ENCODE data around the gene RAD9A.

The RAD9A gene

DNA sequence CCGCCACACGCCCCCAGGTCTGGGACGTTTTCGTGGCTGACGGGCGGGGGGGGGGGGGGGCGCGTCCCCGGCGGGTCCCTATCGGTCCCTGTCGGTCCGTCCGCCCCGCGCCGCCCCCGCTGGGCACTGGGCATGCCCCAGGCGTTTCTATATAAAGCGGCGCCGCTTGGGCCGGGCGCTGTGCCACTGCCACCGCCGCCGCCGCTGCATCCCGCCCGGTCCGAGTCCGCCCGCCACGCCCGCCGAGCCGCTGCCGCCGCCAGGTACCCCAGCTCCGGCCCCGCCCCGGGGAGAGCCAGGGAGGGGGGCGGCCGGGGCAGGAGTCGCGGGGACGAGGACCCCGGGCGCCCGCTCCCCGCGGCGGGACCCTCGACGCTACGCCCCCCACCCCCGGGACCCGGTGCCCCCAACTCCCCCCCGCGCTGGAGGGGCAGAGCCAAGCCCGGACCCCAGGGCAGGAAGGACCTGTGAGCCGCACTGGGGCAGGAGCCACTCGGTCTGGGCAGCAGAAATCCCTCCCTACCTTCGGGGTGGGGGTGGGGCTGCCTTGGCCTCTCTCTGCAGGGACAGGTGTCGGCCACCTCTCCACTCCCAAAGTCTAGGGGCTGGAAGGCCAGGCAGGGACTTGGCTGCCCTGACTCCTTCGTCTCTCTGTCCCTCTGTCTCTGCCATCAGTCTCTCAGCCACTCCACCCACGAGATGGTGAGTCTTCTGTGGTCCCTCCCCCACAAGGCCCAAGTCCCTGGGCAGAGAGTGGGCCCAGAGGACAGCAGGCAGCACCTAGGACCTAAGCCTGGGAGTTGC lies 23.9 kb downstream of the RAD9A start, which contains the start of gene CARNS1:
TSS of gene CARNS1 (plus strand) at position 178 of the 804 bp plus-strand sequence. CDS start at position 700, 522 bp downstream.
- H3K4me3 ChIP-seq (ENCODE audit: low read length): peak within 1 kb of the TSS; percentile 37
- DNase-seq (ENCODE audit: low read depth): no peak
- TF ChIP-seq, protein P1, sequence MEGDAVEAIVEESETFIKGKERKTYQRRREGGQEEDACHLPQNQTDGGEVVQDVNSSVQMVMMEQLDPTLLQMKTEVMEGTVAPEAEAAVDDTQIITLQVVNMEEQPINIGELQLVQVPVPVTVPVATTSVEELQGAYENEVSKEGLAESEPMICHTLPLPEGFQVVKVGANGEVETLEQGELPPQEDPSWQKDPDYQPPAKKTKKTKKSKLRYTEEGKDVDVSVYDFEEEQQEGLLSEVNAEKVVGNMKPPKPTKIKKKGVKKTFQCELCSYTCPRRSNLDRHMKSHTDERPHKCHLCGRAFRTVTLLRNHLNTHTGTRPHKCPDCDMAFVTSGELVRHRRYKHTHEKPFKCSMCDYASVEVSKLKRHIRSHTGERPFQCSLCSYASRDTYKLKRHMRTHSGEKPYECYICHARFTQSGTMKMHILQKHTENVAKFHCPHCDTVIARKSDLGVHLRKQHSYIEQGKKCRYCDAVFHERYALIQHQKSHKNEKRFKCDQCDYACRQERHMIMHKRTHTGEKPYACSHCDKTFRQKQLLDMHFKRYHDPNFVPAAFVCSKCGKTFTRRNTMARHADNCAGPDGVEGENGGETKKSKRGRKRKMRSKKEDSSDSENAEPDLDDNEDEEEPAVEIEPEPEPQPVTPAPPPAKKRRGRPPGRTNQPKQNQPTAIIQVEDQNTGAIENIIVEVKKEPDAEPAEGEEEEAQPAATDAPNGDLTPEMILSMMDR (conservative IDR thresholded peaks at IDR 0.05; ENCODE audit: low read length): no peak

DNA sequence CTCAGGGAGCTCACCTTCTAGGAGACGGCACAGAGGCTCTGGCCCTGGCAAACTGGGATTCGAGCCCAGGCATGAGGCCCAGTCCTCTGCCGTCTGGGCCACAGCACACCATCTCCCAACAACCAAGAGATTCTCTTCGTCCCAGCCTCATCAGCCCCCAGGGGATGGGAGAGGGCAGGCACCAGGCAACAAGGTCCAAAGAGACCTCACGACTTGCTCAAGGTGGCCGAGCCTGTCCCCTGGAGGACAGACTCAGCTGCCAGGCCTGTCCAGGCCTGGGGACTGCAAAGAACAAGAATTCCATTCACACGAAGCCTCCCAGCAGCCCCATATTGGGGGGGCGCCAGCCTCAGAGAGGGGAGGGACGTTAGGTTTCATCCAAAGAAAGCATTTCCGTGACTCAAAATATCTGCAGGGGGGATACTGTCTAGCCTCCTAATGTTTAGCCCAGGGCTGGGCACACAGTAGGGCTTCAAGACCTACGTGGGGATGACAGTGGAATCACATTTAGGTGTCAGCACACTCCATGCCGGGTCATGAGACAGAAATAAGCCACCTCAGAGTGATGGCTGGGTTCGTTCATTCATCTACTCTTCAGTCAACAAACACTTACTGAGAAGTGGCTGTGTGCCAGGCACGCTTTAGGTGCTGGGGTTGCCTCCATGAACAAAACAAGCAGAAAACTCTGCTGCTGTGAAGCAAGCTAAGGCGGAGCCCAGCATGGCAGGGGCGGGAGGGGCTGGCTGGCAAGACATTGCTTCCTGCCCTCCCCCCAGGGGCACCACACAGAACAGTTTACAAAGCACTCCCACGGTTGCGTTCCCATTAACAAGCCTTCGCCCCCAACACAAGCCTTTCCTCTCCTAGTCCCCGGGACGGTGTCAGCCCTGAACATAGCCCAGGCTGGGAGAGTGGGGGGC lies 24.9 kb downstream of the RAD9A start:
- TF ChIP-seq, protein P1 (conservative IDR thresholded peaks at IDR 0.05; ENCODE audit: low read length): no peak
- no peak overlapping the region for H3K4me3 ChIP-seq (ENCODE audit: low read length)
- DNase-seq (ENCODE audit: low read depth): no peak

DNA sequence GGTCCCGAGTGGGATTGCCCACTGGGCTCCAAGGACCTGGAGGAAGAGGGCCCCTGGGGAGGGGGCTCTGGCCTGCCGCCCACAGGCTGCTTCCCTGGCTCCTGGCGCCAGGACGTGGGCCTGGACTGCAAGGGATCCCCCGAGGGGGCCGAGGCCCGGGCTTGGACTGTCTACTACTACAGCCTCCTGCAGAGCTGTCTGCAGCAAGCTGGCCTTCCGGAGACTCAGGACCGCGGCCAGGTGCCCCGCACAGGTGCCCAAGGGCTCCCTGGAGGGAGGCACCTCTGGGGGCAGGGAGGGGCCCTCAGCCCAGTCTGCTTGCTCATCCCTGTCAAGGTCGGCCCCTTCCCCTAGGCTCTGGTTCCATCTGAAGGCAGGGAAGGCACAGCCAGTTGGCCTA lies 25.6 kb downstream of the RAD9A start:
- DNase-seq (ENCODE audit: low read depth): no peak
- TF ChIP-seq, protein P1 (conservative IDR thresholded peaks at IDR 0.05; ENCODE audit: low read length): no peak
- no peak overlapping the region for H3K4me3 ChIP-seq (ENCODE audit: low read length)

DNA sequence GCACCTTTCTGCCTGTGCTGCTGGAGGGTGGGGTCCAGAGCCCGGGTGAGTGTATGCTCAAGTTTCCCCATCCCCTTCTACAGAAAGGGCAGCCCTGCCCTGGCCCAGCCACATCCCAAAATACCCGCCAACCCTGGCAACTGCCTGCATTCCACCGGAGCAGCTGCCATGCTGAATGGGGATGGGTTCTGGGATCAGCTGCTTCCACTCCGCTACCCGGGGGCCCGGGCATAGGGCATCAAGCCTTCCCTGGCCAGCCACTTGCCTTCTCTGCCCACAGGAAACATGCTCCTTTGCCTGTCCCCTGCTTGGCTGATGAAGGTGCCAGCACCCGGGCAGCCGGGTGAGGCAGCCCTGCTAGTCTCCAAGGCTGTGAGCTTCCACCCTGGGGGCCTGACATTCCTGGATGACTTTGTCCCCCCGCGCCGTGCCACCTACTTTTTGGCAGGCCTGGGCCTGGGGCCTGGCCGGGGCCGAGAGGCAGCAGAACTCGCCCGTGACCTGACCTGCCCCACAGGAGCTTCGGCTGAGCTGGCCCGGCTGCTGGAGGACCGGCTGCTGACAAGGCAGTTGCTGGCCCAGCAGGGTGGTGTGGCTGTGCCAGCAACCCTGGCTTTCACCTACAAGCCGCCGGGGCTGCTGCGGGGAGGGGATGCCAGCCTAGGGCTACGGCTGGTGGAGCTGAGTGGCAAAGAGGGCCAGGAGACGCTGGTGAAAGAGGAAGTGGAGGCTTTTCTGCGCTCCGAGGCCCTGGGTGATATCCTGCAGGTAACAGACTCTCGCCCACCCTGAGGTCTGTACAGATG lies 26.9 kb downstream of the RAD9A start:
- no peak for DNase-seq (ENCODE audit: low read depth)
- TF ChIP-seq, protein P1 (conservative IDR thresholded peaks at IDR 0.05; ENCODE audit: low read length): no peak
- no peak overlapping the region for H3K4me3 ChIP-seq (ENCODE audit: low read length)

DNA sequence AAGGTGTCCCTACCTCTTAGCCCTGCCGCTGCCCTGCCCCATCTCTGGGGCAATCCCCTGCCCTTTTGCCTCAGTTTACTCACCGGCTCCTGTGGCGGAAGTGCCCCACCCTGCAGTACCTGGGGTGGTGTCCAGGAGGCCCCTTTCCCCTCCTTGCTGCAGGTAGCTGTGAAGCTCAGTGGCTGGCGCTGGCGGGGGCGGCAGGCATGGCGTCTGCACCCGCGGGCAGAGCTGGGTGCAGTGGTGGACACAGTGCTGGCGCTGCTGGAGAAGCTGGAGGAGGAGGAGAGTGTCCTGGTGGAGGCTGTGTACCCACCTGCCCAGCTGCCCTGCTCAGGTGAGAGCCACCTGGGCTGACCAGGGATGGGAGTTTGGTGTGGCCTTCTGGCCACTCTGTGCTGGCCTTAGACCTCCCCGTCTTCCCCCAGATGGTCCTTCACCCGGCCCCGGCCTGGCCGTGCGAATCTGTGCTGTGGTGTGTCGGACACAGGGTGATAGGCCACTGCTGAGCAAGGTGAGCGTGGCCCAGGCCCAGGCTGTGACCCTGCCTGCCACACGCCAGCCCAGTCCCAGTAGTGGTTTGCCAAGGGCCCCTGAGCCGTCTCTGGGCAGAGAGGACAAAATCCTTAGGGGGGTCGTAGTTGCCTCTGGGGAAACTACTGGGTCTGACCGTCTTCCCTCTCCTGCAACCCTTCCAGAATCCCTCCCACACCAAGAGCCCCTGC lies 27.7 kb downstream of the RAD9A start:
- no peak for DNase-seq (ENCODE audit: low read depth)
- H3K4me3 ChIP-seq (ENCODE audit: low read length): no peak overlapping the region
- TF ChIP-seq, protein P1 (conservative IDR thresholded peaks at IDR 0.05; ENCODE audit: low read length): no peak

DNA sequence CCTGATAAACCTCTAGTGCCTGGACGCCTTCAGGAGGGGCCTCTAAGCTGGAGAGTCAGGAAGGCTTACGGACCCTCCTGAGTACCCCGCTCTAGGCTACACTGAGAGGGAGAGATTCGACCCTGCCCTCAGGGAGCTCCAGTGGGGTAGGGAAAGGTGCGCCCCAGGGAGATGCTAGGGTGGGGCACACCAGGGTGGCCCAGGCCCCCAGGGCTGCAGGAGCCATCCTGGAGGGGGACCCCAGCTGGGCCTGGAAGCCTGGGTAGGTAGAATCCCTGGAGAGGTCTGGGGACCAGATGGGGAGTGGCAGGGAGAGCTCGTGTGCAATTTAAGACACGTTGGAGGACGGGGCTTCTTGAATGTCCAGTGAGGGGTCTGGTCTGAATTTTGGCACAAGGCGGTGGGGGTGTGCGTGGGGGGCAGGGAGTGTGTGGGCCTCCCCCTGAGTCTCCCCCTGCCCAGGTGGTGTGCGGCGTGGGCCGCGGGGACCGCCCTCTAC lies 28.4 kb downstream of the RAD9A start:
- no peak for DNase-seq (ENCODE audit: low read depth)
- peak overlapping the region; percentile 49 for H3K4me3 ChIP-seq (ENCODE audit: low read length)
- TF ChIP-seq, protein P1 (conservative IDR thresholded peaks at IDR 0.05; ENCODE audit: low read length): no peak

Measured in AG10803 (cell line).